SIG-M5 treated with dmso at 0.1 percent for 504 hours (cell line): ENCODE measurements around the gene CLIC5.
A peak's percentile ranks its signal among the peaks of the same experiment; 100 is the strongest.
"Not testable (repeated sequence)": the region's sequence is repeated elsewhere in the genome, so short reads cannot be mapped to it uniquely, and the experiment has no call there.

Experiments
- DNase-seq: peaks from one replicate; lab custom pipeline; 2025; ENCODE audit not compliant: unreplicated experiment; lab: John Stamatoyannopoulos, UW

Gene CLIC5

GRCh38 chr6:45929421-45930361 is 86.0 kb downstream of the CLIC5 start:
- no peak for DNase-seq

GRCh38 chr6:45928721-45929305 is 86.8 kb downstream of the CLIC5 start:
- no peak for DNase-seq

GRCh38 chr6:45927421-45928320 is 88.0 kb downstream of the CLIC5 start:
- DNase-seq, result no peak

- not testable (repeated sequence) for DNase-seq
Observed at GRCh38 chr6:45926423-45926822, 89.2 kb downstream of the CLIC5 start.

GRCh38 chr6:45924763-45925342 is 90.8 kb downstream of the CLIC5 start:
- no peak for DNase-seq

GRCh38 chr6:45923831-45924391 is 91.7 kb downstream of the CLIC5 start:
- DNase-seq, result no peak

GRCh38 chr6:45922728-45923351 is 92.8 kb downstream of the CLIC5 start:
- DNase-seq, result peak; percentile 31

GRCh38 chr6:45921691-45922281 is 93.9 kb downstream of the CLIC5 start:
- DNase-seq, result no peak

GRCh38 chr6:45920819-45921511 is 94.7 kb downstream of the CLIC5 start:
- DNase-seq, result no peak

GRCh38 chr6:45917439-45917838 is 98.2 kb downstream of the CLIC5 start:
- DNase-seq, result no peak

- DNase-seq, result no peak
Observed at GRCh38 chr6:45916692-45917091, 99.0 kb downstream of the CLIC5 start.

GRCh38 chr6:45915780-45916468 is 99.7 kb downstream of the CLIC5 start:
- no peak for DNase-seq

- DNase-seq, result no peak
Observed at GRCh38 chr6:45911691-45912090, 104.0 kb downstream of the CLIC5 start.

GRCh38 chr6:45903959-45904358 is 111.7 kb downstream of the CLIC5 start:
- no peak for DNase-seq

GRCh38 chr6:45902984-45903383 is 112.7 kb downstream of the CLIC5 start:
- no peak for DNase-seq

GRCh38 chr6:45901767-45902650 is 113.7 kb downstream of the CLIC5 start:
- no peak for DNase-seq
